Neural cell (in vitro differentiated cells): ENCODE results near the gene SLCO3A1. TPM values are rescaled to one million over a fixed set of nuclear protein-coding genes. Genes with fewer than 3 reads are reported as not detected.

Experiments used
- H2AFZ ChIP-seq: fragments of 200-600, 300-800 bp; sonication (generic), shearing (Covaris generic); 2 replicates; pipeline ENCODE4 v1.6.0; 2014; ENCODE audit warnings: low read depth, mild to moderate bottlenecking, antibody characterized with exemption, low read length, moderate library complexity
- H3F3A ChIP-seq: fragments of 200-600 bp; shearing (Covaris generic); 2 replicates; pipeline ENCODE4 v1.6.1; 2016; ENCODE audit warnings: mild to moderate bottlenecking, moderate library complexity, mixed read lengths, antibody characterized with exemption, low read length; ENCODE audit not compliant: insufficient read depth, poor library complexity, severe bottlenecking
- H3K27ac ChIP-seq: fragments of 200-600, 300-800 bp; sonication (generic), shearing (Covaris generic); 2 replicates; pipeline ENCODE4 v1.5.1; 2014; ENCODE audit warnings: mild to moderate bottlenecking, low read length, moderate library complexity
- H3K27me3 ChIP-seq: fragments of 300-800, 200-600 bp; sonication (generic), shearing (Covaris generic); 2 replicates; pipeline ENCODE4 v1.6.0; 2014; ENCODE audit warnings: mild to moderate bottlenecking, low read depth, low read length, moderate library complexity; ENCODE audit not compliant: insufficient read depth
- H3K36me3 ChIP-seq: fragments of 300-800, 200-600 bp; sonication (generic), shearing (Covaris generic); 2 replicates; pipeline ENCODE4 v1.5.1; 2014; ENCODE audit warnings: mild to moderate bottlenecking, antibody characterized with exemption, low read length, moderate library complexity; ENCODE audit not compliant: insufficient read depth
- H3K4me2 ChIP-seq: fragments of 300-800, 200-600 bp; sonication (generic), shearing (Covaris generic); 2 replicates; pipeline ENCODE4 v1.6.0; 2014; ENCODE audit warnings: mild to moderate bottlenecking, low read length
- H3K4me3 ChIP-seq: fragments of 300-800, 200-600 bp; sonication (generic), shearing (Covaris generic); 2 replicates; pipeline ENCODE4 v1.5.1; 2014; ENCODE audit warnings: mild to moderate bottlenecking, low read length, moderate library complexity
- H3K79me2 ChIP-seq: fragments of 200-600 bp; shearing (Covaris generic); replicated peaks from 2 replicates; pipeline ENCODE4 v1.6.0; 2014; ENCODE audit warnings: mild to moderate bottlenecking, low read length, moderate library complexity; ENCODE audit not compliant: insufficient read depth
- H3K9ac ChIP-seq: fragments of 300-800, 200-600 bp; sonication (generic), shearing (Covaris generic); 2 replicates; pipeline ENCODE4 v1.6.1; 2016; ENCODE audit warnings: mild to moderate bottlenecking, low read length, mixed read lengths
- H3K9me2 ChIP-seq: fragments of 200-600 bp; shearing (Covaris generic); 2 replicates; pipeline ENCODE4 v1.6.1; 2016; ENCODE audit warnings: mild to moderate bottlenecking, low read length, mixed read lengths; ENCODE audit not compliant: insufficient read depth
- H3K9me3 ChIP-seq: fragments of 200-600, 300-800 bp; sonication (generic), shearing (Covaris generic); 2 replicates; pipeline ENCODE4 v1.6.1; 2016; ENCODE audit warnings: mild to moderate bottlenecking, mixed run types, low read length, moderate library complexity, mixed read lengths
- H4K20me1 ChIP-seq: fragments of 200-600 bp; shearing (Covaris generic); 2 replicates; pipeline ENCODE4 v1.6.1; 2016; ENCODE audit warnings: mild to moderate bottlenecking, mixed run types; ENCODE audit not compliant: insufficient read depth
- EP300 ChIP-seq: fragments of 450-650 bp; conservative IDR thresholded peaks from 2 replicates; pipeline ENCODE4 v1.6.1; 2014; ENCODE audit warnings: antibody characterized with exemption, mild to moderate bottlenecking, moderate library complexity; ENCODE audit not compliant: poor library complexity, severe bottlenecking
- EZH2 ChIP-seq: fragments of 200-600, 300-800 bp; shearing (Covaris generic), sonication (generic); IDR thresholded peaks from 2 replicates; pipeline ENCODE4 v1.6.1; 2014; ENCODE audit warnings: antibody characterized with exemption, low read length, borderline replicate concordance, mild to moderate bottlenecking; ENCODE audit not compliant: insufficient read depth, poor library complexity, severe bottlenecking
- MXI1 ChIP-seq: fragments of 450-650 bp; conservative IDR thresholded peaks from 2 replicates; pipeline ENCODE4 v1.6.1; 2014; ENCODE audit warnings: antibody characterized with exemption, mild to moderate bottlenecking; ENCODE audit not compliant: poor library complexity, severe bottlenecking
- POLR2AphosphoS5 ChIP-seq: IDR thresholded peaks from 2 replicates; pipeline ENCODE4 v1.6.1; 2012
- RAD21 ChIP-seq: fragments of 450-650 bp; conservative IDR thresholded peaks from 2 replicates; pipeline ENCODE4 v1.6.1; 2014; ENCODE audit warnings: antibody characterized with exemption, mild to moderate bottlenecking, moderate library complexity
- SMC3 ChIP-seq: fragments of 450-650 bp; conservative IDR thresholded peaks from 2 replicates; pipeline ENCODE4 v1.6.1; 2014; ENCODE audit warnings: antibody characterized with exemption, mild to moderate bottlenecking, moderate library complexity; ENCODE audit not compliant: poor library complexity
- TAF1 ChIP-seq: IDR thresholded peaks from 2 replicates; pipeline ENCODE4 v1.6.1; 2012; ENCODE audit warnings: low read depth
- polyA plus RNA-seq: library from polyadenylated mRNA; depleted of rRNA; stranded (reverse); fragments of >200 nt; gene quantifications from 2 replicates; pipeline ENCODE4 v1.2.3, GENCODE V29; 2014
- TF ChIP-seq, protein P1 (sequence below): fragments of 450-650 bp; IDR thresholded peaks from 2 replicates; pipeline ENCODE4 v1.5.1; 2014; ENCODE audit warnings: antibody characterized with exemption, mild to moderate bottlenecking, moderate library complexity; ENCODE audit not compliant: poor library complexity, severe bottlenecking
- TF ChIP-seq, protein P2 (sequence below): IDR thresholded peaks from 2 replicates; pipeline ENCODE4 v1.6.1; 2012; ENCODE audit warnings: borderline replicate concordance

Gene SLCO3A1
- polyA plus RNA-seq, 1 donor from 2014 or later: 14.2 TPM

DNA sequence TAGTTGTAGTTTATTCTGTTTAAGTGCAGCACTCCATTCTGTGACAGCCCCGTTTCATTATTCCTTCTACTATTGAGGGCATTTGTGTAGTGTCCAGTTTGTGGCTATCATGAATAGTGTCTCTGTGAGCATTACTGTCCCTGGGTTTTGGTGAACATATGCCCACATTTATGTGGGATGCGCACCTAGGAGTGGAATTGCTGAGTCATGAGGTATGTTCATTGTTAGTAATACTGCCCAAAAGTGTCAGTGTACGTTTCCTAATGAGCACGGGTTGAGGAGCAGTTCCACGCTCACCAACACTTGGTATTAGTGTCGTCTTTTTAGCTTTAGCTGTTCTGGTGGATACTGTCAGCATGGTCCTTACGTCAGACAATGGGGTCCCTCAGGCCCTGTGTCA, 131.8 kb downstream of the SLCO3A1 start:
- Histone ChIP-seq H3K4me3 (no peak overlapping the region), H2AFZ (no peak overlapping the region), H4K20me1 (no peaks in the 10 kb centered on the region), H3K27ac (peak overlapping the region; percentile 17), H3K27me3 (no peaks in the 10 kb centered on the region), H3K79me2 (peaks cover 20% of the 10 kb centered on the region), H3K4me2 (no peak overlapping the region), H3K9ac (no peak overlapping the region), H3K36me3 (no peaks in the 10 kb centered on the region), H3K9me3 (no peaks in the 10 kb centered on the region), H3K9me2 (no peaks in the 10 kb centered on the region), H3F3A (no peaks in the 10 kb centered on the region)
- TF ChIP-seq RAD21 (no peak), POLR2AphosphoS5 (no peak), MXI1 (no peak), EP300 (no peak), SMC3 (no peak), EZH2 (no peak), TAF1 (no peak)
- TF ChIP-seq, protein P1, sequence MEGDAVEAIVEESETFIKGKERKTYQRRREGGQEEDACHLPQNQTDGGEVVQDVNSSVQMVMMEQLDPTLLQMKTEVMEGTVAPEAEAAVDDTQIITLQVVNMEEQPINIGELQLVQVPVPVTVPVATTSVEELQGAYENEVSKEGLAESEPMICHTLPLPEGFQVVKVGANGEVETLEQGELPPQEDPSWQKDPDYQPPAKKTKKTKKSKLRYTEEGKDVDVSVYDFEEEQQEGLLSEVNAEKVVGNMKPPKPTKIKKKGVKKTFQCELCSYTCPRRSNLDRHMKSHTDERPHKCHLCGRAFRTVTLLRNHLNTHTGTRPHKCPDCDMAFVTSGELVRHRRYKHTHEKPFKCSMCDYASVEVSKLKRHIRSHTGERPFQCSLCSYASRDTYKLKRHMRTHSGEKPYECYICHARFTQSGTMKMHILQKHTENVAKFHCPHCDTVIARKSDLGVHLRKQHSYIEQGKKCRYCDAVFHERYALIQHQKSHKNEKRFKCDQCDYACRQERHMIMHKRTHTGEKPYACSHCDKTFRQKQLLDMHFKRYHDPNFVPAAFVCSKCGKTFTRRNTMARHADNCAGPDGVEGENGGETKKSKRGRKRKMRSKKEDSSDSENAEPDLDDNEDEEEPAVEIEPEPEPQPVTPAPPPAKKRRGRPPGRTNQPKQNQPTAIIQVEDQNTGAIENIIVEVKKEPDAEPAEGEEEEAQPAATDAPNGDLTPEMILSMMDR: no peak
- TF ChIP-seq, protein P2, sequence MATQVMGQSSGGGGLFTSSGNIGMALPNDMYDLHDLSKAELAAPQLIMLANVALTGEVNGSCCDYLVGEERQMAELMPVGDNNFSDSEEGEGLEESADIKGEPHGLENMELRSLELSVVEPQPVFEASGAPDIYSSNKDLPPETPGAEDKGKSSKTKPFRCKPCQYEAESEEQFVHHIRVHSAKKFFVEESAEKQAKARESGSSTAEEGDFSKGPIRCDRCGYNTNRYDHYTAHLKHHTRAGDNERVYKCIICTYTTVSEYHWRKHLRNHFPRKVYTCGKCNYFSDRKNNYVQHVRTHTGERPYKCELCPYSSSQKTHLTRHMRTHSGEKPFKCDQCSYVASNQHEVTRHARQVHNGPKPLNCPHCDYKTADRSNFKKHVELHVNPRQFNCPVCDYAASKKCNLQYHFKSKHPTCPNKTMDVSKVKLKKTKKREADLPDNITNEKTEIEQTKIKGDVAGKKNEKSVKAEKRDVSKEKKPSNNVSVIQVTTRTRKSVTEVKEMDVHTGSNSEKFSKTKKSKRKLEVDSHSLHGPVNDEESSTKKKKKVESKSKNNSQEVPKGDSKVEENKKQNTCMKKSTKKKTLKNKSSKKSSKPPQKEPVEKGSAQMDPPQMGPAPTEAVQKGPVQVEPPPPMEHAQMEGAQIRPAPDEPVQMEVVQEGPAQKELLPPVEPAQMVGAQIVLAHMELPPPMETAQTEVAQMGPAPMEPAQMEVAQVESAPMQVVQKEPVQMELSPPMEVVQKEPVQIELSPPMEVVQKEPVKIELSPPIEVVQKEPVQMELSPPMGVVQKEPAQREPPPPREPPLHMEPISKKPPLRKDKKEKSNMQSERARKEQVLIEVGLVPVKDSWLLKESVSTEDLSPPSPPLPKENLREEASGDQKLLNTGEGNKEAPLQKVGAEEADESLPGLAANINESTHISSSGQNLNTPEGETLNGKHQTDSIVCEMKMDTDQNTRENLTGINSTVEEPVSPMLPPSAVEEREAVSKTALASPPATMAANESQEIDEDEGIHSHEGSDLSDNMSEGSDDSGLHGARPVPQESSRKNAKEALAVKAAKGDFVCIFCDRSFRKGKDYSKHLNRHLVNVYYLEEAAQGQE: no peak

DNA sequence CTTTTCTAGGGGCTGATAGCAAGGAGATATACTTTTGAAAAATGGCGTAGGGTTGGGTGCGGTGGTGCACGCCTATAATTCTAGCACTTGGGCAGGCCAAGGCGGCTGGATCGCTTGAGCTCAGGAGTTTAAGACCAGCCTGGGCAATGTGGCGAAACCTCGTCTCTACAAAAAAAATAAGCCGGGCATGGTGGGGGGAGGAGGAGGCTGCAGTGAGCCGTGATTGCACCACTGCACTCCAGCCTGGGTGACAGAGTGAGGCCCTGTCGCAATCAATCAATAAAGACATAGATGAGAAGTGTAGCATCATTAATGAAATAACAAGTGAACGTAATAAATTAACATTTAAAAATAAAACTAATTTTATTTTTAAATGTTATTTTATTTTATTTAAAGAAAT, 134.6 kb downstream of the SLCO3A1 start:
- TF ChIP-seq, protein P1: no peak
- TF ChIP-seq, protein P2: no peak
- TF ChIP-seq EZH2 (no peak), RAD21 (no peak), TAF1 (no peak), EP300 (no peak), SMC3 (no peak), MXI1 (no peak), POLR2AphosphoS5 (no peak)
- Histone ChIP-seq H3K27ac (peak overlapping the region; percentile 39), H3K36me3 (no peaks in the 10 kb centered on the region), H3K9ac (no peak overlapping the region), H3K4me3 (peak overlapping the region; percentile 7), H3K27me3 (no peaks in the 10 kb centered on the region), H2AFZ (no peak overlapping the region), H3F3A (no peaks in the 10 kb centered on the region), H3K9me3 (no peaks in the 10 kb centered on the region), H3K79me2 (peaks cover 20% of the 10 kb centered on the region), H3K9me2 (no peaks in the 10 kb centered on the region), H4K20me1 (no peaks in the 10 kb centered on the region), H3K4me2 (no peak overlapping the region)
